Fibroblast of skin of abdomen (primary cell): ENCODE results near the gene ACSF2. TPM values are rescaled to one million over a fixed set of nuclear protein-coding genes. Genes with fewer than 3 reads are reported as not detected.
A peak's percentile ranks its signal among the peaks of the same experiment; 100 is the strongest.
"Not testable (repeated sequence)": the region's sequence is repeated elsewhere in the genome, so short reads cannot be mapped to it uniquely, and the experiment has no call there.

Experiments
- DNase-seq: peaks from one replicate; pipeline ENCODE4 v3.0.0-alpha.2; 2013
- polyA plus RNA-seq, 2 experiments: library from polyadenylated mRNA; unstranded; fragments of 120-200 nt; gene quantifications; one replicate each; pipeline ENCODE4 v1.2.1, GENCODE V29; 2013; ENCODE audit not compliant: insufficient read length in 2 of 2

ACSF2 gene, protein sequence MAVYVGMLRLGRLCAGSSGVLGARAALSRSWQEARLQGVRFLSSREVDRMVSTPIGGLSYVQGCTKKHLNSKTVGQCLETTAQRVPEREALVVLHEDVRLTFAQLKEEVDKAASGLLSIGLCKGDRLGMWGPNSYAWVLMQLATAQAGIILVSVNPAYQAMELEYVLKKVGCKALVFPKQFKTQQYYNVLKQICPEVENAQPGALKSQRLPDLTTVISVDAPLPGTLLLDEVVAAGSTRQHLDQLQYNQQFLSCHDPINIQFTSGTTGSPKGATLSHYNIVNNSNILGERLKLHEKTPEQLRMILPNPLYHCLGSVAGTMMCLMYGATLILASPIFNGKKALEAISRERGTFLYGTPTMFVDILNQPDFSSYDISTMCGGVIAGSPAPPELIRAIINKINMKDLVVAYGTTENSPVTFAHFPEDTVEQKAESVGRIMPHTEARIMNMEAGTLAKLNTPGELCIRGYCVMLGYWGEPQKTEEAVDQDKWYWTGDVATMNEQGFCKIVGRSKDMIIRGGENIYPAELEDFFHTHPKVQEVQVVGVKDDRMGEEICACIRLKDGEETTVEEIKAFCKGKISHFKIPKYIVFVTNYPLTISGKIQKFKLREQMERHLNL
- 35.5 TPM for polyA plus RNA-seq (2013, experiment 1 of 2; ENCODE audit: insufficient read length)
- 36.4 TPM for polyA plus RNA-seq (2013, experiment 2 of 2; ENCODE audit: insufficient read length)

GRCh38 chr17:50425682-50426471 lies at the start of gene ACSF2:
TSS of gene ACSF2 (plus strand) at chr17:50426218. CDS start at chr17:50426262, 44 bp downstream.
- peak; percentile 62 for DNase-seq

DNA sequence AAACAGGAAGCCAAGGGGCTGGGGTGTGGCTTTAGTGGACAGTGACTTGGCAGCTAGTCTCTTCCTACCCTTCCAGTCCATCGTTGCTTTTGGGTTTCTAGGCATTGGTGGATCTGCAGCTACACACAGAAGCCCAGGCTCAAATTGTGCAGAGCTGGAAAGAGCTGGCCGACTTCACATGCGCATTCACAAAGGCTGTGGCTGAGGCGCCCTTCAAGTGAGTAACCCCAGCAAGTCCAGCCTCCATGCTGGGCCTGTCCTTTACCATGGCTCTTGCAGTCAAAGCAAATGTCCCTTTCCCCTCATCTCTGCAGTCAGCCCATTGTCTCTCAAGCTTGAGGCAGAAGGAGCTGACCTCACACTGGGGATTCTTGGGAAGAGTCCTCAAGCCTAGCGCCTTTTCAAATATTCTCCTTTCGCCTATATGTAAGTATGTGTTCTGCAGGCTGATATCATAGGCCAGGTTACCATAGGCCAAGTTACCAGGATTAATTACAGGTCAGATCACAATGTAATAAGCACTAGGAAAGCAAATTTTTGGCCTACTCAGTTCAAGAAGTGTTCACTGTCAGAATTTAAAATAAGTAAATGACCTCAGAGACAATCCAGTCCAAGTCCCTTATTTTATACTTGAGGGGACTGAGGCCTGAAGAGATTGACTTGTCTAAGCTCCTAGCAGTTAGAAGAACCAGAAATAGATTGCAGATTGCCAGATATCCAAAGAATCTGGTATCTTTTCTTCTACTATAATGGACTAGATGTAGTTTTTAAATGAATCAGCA lies 46.5 kb upstream of the ACSF2 start:
- no peak for DNase-seq

DNA sequence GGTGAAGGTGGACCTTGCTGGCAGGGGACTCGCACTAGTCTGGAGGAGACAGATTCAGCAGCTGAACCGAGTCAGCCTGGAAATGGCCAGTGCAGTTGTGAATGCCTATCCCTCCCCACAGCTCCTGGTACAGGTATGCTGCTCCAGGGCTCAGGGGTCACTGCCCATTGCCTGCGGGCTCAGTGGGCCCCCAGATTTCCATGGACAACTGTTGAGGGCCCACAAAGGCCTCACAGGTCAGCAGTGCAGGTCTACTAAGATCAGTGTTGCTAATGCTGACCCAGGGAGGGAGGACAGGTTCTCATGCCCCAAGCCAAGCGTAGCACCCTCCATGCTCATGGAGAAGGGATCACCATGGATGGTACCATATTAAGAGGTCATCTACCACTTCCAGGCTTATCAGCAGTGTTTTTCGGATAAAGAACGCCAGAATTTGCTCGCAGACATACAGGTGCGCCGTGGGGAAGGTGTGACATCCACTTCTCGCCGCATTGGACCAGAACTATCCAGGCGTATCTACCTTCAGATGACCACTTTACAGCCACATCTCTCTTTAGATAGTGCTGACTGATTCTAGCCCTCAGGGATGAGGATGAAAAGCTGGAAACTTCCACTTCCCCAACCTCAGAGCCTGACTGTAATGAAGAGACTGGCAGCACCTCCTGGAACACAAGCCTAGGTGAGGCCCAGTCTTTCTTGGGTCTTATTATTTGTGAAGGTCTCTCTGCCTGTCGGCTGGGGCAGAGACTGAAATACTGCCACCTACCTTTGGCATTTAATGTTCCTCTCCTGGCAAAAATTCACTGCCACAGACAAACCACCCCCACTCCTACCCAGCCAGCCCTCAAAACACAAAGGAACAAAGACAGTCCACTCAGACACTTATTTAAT lies 45.4 kb upstream of the ACSF2 start:
- DNase-seq, result no peak

- no peak for DNase-seq
Measured at GRCh38 chr17:50381260-50381815, 44.7 kb upstream of the ACSF2 start.

- DNase-seq, result no peak
Measured at GRCh38 chr17:50381920-50382319, 44.1 kb upstream of the ACSF2 start.

- DNase-seq, result no peak
Measured at GRCh38 chr17:50382931-50383330, 43.1 kb upstream of the ACSF2 start.

DNA sequence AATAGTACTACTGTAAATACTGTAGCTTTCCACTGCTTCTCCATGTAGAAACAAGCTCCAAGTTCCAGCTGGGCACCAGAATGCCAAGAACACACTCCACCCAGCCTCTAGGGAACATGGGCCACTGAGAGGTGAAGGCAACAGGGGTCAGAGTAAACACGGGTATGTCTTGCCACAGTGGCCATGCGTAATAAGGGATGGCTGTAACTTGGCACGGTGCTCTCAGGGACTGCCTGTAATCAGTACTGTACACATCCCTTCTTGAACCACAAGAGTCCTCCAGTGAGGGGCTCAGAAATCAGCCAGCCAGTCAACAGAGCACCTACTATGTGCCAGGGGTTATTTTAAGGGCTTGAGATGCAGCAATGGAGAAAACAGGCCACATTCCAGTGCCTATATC lies 39.5 kb upstream of the ACSF2 start:
- no peak for DNase-seq

DNA sequence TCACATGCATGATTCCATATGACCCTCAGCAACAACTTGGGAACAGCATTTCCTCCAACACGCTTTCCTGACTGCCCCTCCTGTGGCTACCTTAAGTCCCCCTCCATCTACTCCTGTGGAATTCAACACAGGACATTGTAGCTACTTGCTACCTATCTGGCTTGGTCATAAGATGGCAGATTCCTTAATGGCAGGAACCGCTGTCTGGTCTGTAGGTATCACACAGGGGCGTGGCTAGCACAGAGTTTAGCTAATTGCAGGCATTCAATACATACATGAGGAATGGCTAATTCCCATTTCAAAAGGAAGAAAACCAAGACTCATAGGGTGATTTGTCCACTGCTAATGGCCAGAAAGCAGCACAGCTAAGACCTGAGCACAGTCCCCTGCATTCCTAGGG lies 37.3 kb upstream of the ACSF2 start:
- DNase-seq, result no peak

DNA sequence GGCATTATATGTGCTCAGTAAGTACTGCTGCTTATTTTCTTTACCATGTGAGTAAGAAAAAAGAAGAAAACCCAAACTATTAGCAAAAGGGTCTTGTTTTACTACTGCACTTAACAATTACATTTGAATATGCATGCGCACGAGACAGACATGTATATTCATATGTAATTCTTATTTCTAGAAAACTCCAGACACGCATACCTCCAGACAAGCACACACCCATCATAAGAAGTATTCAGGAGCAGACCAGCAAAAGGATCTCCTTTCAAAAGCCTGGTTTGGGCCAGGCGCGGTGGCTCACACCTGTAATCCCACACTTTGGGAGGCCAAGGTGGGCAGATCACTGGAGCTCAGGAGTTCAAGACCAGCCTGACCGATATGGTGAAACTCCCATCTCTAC lies 36.5 kb upstream of the ACSF2 start:
- no peak for DNase-seq

DNA sequence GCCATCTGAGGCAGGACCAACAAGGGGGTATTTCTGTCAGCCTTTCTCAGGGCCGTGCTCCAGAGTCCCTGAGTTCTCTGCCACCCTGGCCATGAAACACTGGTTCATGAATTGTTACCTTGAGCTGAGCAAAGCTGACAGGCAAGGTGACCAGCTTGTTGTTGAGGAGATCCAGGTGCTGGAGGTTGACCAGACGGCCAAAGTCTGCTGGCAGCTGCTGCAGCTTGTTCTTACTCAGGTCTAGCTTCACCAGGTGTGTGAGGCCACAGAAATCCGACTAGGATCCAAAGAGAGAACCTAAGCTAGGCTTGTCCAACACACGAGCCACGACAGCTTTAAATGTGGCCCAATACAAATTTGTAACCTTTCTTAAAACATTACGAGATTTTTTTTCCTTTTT lies 33.4 kb upstream of the ACSF2 start:
- DNase-seq, result no peak

- no peak for DNase-seq
Measured at GRCh38 chr17:50393700-50394099, 32.3 kb upstream of the ACSF2 start.

- DNase-seq, result no peak
Measured at GRCh38 chr17:50394711-50395110, 31.3 kb upstream of the ACSF2 start.

DNA sequence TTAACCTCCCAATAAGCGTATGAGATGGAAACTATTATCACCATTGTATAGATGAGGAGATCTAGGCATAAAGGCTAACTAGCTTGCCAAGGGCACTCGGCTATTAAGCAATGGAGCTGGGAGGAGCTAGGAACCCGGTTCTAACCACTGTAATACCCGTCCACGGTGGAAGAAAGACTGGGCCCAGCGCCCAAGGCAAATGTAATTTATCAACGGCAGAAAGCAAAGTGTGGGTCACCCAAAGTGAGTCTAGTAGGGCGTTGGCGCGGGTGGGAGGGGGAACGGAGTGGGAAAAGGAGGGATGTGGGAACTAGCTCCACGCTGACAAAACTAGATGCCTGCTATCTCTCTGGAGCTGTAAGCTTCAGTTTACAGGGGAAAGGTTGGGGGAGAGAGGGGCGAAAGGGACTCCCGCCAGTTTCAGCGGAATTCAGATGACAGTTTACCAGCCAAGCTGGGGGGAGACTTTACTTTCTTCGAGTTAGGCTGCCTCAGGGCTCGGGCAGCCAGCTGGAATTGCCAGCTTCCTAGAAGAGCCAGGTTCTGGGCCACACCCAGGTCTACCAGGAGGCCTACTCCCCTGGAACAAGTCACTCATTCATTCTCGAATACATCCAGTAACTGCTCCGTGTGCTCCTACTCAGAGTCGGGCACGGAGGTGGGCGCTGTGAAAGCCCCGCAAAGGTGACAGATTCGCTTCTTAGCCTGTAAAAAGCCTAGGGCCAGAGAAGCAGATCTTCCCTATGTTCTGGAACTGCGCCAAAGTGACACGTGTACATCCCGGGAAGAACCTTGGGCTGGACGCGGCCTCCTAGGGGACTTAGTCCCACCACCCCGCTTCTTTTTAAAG lies 29.5 kb upstream of the ACSF2 start:
- DNase-seq, result peak; percentile 51

GRCh38 chr17:50397111-50397918 lies 28.7 kb upstream of the ACSF2 start, which contains the start of gene LRRC59:
TSS of gene LRRC59 (minus strand) at chr17:50397523. CDS start at chr17:50397317, 206 bp downstream.
- DNase-seq, result peak; percentile 84

DNA sequence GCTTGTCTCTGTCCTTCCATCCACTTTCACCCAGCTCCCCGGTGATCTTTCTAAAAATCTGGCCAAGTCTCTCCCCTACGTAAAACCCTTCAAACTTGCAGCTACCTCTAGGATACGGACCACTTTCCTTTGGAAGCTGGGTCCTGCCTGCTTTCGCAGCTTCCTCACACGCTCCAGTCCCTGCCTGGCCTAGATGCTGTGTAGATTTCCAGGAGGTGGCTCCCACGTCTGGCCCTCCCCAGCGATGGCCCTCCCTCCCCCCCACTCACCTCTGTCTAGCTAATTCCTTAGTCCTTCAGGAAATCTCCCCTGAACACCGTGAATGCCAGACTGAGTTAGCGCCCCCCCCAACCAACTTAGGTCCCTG lies 28.1 kb upstream of the ACSF2 start:
- no peak for DNase-seq

DNA sequence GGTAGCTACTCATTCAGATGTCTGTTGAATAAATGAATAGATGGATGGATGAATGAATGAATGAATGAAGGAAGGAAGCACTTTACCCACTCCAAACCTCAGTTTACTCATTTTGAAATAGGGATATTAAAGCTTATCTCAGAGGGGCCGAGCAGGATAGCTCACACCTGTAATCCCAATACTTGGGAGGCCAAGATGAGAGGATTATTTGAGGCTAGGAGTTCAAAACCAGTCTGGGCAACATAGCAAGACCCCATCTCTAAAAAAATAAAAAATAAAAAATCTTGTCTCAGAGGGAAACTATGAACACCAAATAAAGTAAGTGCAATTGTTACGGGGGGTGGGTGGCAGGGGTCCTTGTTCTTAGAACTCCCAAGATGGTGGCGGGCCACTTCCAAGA lies 27.3 kb upstream of the ACSF2 start:
- DNase-seq, result not testable (repeated sequence)

DNA sequence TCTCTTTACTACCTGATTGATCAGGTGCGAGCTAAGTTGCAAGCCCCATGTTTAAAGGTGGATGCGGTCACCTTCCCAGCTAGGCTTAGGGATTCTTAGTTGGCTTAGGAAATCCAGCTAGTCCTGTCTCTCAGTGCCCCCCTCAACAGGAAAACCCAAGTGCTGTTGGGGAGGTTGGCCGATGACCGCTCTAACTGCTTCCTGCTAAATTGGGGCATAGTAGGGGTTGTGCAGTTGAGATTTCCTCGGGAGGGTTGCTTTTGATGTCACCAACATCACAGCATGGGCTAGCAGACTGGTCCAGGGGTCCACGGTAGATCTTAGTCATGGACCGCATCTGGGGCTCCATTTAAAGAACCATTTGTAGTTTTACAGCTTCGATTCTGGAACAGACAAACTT lies 26.4 kb upstream of the ACSF2 start:
- not testable (repeated sequence) for DNase-seq

DNA sequence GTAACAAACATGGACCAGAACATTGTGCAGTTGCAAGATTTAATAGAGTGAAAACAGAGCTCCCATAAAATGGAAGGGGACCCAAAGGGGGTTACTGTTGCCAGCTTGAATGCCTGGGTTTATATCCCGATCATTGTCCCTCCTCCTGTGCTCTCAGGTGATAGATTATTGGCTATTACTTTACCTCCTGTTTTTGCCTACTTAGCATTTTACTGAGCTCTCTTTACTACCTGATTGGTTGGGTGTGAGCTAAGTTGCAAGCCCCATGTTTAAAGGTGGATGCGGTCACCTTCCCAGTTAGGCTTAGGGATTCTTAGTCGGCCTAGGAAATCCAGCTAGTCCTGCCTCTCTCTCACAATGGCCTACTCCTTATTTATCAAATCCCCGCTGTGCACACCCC lies 20.7 kb upstream of the ACSF2 start:
- DNase-seq, result not testable (repeated sequence)

- DNase-seq, result no peak
Measured at GRCh38 chr17:50406578-50406977, 19.4 kb upstream of the ACSF2 start.
